Epithelial cell of proximal tubule (primary cell): ENCODE measurements around the gene SFXN3. TPM values are rescaled to one million over a fixed set of nuclear protein-coding genes. Genes with fewer than 3 reads are reported as not detected.

Experiments
- DNase-seq: peaks from one replicate; pipeline ENCODE4 v3.0.0-alpha.2; 2011; ENCODE audit warnings: low read depth
- H3K4me3 ChIP-seq: 2 replicates; pipeline ENCODE4 v1.5.1; 2011; ENCODE audit warnings: low read depth, mild to moderate bottlenecking, low read length
- total RNA-seq: library from RNA; depleted of rRNA; stranded (reverse); fragments of >200 nt; gene quantifications from 2 replicates; pipeline ENCODE4 v1.2.3, GENCODE V29; 2015
- TF ChIP-seq, protein P1 (sequence below): conservative IDR thresholded peaks from 2 replicates; pipeline ENCODE4 v1.5.1; 2012; ENCODE audit warnings: low read depth, mild to moderate bottlenecking, low read length

Gene SFXN3
- total RNA-seq, 1 donor from 2014 or later: 47.6 TPM

DNA sequence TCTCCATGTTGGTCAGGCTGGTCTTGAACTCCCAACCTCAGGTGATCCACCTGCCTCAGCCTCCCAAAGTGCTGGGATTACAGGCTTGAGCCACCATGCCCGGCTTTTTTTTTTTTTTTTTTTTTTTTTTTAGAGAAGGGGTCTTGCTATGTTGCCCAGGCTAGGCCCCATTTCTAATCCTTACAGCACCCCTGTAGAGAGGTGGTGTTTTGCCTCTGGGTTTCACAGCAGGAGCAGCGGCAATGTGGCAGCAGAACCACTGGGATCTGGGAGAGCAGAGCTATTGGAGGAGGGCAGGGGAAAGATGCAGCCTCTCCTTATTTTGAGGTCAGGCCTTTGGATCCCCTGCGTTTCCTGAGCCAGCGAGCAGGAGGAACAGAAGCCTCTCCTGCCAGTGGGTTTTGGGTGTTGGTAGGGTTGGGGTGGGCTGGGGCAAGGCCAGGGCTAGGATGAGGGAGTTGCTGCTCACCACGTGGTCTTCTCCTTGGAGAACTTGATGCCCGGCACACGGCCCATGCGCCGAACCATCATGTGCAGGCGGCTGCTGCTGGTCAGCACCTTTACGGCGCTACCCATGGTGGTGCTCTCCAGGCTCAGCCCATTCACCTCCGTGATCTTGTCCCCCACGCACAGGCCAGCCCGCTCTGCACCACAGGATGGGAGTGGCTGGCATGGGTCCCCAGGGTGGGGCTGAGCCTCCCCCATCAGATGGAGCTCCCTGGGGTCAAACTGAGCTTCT lies 7.9 kb upstream of the SFXN3 start:
- TF ChIP-seq, protein P1, sequence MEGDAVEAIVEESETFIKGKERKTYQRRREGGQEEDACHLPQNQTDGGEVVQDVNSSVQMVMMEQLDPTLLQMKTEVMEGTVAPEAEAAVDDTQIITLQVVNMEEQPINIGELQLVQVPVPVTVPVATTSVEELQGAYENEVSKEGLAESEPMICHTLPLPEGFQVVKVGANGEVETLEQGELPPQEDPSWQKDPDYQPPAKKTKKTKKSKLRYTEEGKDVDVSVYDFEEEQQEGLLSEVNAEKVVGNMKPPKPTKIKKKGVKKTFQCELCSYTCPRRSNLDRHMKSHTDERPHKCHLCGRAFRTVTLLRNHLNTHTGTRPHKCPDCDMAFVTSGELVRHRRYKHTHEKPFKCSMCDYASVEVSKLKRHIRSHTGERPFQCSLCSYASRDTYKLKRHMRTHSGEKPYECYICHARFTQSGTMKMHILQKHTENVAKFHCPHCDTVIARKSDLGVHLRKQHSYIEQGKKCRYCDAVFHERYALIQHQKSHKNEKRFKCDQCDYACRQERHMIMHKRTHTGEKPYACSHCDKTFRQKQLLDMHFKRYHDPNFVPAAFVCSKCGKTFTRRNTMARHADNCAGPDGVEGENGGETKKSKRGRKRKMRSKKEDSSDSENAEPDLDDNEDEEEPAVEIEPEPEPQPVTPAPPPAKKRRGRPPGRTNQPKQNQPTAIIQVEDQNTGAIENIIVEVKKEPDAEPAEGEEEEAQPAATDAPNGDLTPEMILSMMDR: no peak
- H3K4me3 ChIP-seq: no peak overlapping the region
- no peak for DNase-seq

DNA sequence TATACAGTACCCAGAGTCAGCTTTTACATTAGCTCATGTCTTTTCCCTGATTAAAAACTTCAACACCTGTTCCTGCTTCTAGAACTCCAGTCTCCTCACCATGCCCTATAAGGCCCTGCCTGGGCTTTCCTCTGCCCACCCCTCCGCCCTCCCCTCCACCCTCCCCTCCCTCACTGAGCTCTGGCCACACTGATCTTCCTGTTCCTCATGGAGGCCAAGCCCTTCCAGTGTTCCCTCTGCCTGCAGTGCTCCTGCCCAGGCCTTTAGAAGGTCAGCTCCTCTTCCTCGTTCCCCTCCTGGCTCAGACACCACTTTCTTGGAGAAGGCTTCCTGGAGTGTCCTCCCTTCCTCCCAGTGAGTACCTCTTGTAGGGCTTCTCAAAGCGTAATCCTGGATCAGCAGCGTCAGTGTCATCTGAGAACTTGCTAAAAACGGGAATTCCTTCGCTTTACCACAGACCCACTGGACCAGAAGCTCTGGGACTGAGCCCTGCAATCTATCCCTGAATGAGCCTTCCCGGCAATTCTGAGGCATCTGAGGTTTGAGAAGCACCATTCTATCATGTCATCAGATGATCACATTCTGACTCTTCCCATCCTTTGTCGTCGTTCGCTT lies 3.8 kb upstream of the SFXN3 start:
- H3K4me3 ChIP-seq: no peak overlapping the region
- no peak for DNase-seq
- TF ChIP-seq, protein P1: no peak

DNA sequence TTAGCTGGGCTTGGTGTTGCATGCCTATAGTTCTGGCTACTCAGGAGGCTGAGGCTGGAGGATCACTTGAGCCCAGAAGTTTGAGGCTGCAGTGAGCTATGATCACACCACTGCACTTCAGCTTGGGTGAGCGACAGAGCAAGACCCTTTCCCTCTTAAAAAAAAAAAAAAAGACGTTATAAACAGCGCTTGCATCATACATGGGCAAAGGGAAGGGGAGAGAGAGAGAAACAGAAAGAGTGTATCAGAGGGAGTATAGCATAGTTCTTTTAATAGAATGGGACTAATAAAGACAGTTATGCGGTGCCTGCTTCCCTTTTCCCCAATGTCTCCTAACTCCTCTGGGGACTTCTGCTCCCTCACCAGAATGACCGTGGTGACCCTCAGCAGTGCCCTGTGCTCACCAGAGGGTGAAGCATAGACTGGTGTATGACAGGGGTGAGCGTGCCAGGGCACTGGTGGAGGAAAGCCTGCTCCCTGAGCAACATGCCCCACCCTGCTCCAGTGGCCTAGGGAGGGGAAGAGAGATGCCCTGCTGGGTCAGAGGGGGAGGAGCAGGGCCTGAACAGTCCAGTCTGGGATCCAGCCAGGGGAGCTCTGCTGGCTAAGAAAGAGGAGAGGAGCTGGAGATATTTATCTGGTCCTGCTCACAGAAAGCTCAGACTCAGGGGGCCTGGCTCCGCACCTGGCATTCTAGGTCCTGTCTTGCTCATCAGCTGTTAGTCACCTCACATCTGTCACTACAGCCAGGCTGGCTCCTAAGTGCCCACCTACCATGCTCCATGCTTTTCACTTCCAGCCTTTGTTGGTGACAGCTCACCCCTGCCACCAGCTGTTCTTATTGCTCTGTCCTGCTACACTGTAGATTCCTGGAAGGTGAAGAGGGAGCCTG lies 2.3 kb upstream of the SFXN3 start:
- TF ChIP-seq, protein P1: no peak
- H3K4me3 ChIP-seq: no peak overlapping the region
- DNase-seq: no peak

DNA sequence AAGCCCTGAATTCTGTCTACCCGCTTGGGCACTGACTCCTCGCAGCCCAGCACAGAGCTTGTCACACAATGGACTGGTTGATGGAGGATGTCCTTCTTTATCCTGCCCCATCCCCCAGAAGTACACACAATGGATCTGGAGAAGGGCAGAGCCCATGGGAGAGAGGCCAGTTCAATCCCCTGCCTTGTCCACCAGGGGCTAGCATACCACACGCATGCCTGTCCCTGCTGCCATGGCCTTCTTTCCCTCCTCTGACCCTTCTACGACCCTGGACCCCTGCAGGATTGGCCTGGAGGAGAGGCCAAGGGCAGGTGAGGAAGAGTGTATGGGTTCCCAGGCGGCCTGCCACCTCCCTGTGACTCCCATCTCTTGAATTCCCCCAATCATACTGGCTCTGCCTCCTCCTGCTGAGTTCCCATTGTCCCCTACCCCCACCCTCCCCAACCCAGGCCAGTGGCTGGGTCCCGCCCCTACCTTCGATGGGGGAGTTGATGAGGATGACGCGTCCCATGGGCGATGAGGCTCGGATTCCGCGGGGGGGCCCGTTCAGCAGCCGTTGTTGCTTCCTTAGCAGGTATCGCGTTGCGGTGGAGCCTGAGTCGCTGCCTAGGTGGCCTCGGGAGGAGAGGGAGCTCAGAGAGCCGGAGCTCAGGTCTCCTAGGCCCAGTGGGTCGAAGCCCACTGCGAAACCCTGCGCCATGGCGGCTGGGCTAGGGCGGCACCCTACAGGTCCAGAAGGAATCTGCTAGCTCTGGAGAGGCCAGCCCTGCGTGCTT lies 1.3 kb upstream of the SFXN3 start:
- TF ChIP-seq, protein P1: peak; percentile 20
- DNase-seq: no peak
- H3K4me3 ChIP-seq: no peak overlapping the region

DNA sequence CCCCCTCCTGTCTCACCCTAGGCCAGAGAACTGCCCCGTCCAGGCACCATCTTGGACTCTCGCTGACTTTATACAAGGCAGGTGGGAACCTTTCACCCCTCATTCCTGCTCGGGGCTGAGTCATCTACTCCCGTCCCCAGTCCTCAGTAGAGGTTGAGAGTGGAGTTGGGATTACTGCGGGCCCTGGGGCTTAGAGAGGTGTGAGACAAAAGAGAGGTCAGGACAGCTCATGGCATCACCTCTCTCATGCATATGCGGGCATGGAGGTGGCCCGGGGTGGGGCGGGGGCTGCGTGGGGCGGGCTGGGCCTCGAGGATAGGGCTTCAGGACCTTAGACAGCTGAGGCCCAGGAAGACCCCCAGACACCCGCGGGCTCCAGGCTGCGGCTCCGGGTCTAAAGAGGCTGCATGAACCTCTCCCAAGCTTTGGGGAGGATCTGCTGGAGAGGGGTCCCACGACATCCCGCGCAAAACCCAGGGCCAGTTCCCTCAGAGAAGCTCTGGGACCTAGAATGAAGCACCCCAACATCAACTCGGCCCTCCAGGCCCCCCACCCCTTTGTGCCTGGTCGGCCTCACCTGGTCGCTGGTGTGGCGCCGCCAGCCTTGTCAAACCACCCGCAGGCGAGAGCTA lies 422 bp upstream of the SFXN3 start:
- TF ChIP-seq, protein P1: no peak
- H3K4me3 ChIP-seq: peak overlapping the region; percentile 92
- DNase-seq: no peak
